SK-N-SH treated with all-trans-retinoic acid at 6 μM for 48 hours (cell line): ENCODE results near the gene PLSCR4.

Experiments
- CSDC2 ChIP-seq: fragments of 250-450 bp; sonication (Bioruptor Pico); IDR thresholded peaks from 2 replicates; pipeline ENCODE4 v1.5.0; 2020; ENCODE audit warnings: mild to moderate bottlenecking, moderate library complexity
- OSR1 ChIP-seq: fragments of 250-450 bp; sonication (Bioruptor Pico); IDR thresholded peaks from 2 replicates; pipeline ENCODE4 v1.8.0; 2022; ENCODE audit warnings: moderate library complexity, mild to moderate bottlenecking, inconsistent platforms
- ZNF565 ChIP-seq: fragments of 450-650 bp; formaldehyde crosslinking; conservative IDR thresholded peaks from 2 replicates; pipeline ENCODE4 v1.5.0; 2020; ENCODE audit warnings: low read depth, mild to moderate bottlenecking, moderate library complexity
- ZNF8 ChIP-seq: fragments of 450-650 bp; formaldehyde crosslinking; IDR thresholded peaks from 2 replicates; pipeline ENCODE4 v1.5.0; 2020; ENCODE audit warnings: mild to moderate bottlenecking, moderate library complexity

DNA sequence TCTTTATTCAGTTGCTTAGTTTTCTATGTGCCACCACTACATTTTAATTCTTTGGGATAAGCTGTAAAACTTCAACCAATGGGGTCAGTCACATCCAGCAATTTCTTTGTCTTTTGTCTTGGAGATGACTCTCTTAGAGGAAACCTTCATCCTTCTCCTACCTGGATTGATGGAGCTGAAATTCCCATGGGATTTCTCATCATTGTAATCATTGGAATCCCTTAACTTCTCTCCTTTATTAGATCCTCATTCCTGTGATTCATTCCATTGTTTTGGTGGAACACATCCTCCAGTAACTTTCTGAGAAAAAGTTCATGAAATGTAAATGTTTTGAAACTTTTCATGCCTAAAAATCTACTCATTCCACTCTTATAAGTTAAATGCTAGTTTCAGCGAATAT lies 80.3 kb downstream of the PLSCR4 start:
- no peak for TF ChIP-seq ZNF565 (CRISPR knock-in tag)
- no peak for TF ChIP-seq ZNF8
- no peak for TF ChIP-seq OSR1
- TF ChIP-seq CSDC2 (CRISPR knock-in tag): no peak
